LHCN-M2 (cell line): ENCODE data around the gene GADL1. TPM values are rescaled to one million over a fixed set of nuclear protein-coding genes. Genes with fewer than 3 reads are reported as not detected.

ENCODE experiments used
- DNase-seq: peaks from one replicate; pipeline ENCODE4 v3.0.0-alpha.2; 2012; ENCODE audit warnings: low read depth
- total RNA-seq: library from RNA; depleted of rRNA; stranded (reverse); fragments of >200 nt; gene quantifications from 2 replicates; pipeline ENCODE4 v1.2.3, GENCODE V29; 2014

Gene GADL1
- total RNA-seq, 1 experiment from 2014 or later, result 0.06 TPM

GRCh38 chr3:30878862-30879261, 15.6 kb downstream of the GADL1 start:
- no peak for DNase-seq

GRCh38 chr3:30875505-30875904, 19.0 kb downstream of the GADL1 start:
- no peak for DNase-seq

- DNase-seq, result no peak
Observed at GRCh38 chr3:30873671-30874070, 20.8 kb downstream of the GADL1 start.

GRCh38 chr3:30872879-30873278, 21.6 kb downstream of the GADL1 start:
- no peak for DNase-seq

- no peak for DNase-seq
Observed at GRCh38 chr3:30871720-30872119, 22.7 kb downstream of the GADL1 start.

GRCh38 chr3:30864836-30865235, 29.6 kb downstream of the GADL1 start:
- DNase-seq, result peak; percentile 14

GRCh38 chr3:30864132-30864531, 30.3 kb downstream of the GADL1 start:
- DNase-seq, result no peak

- no peak for DNase-seq
Observed at GRCh38 chr3:30862004-30862403, 32.5 kb downstream of the GADL1 start.

GRCh38 chr3:30858894-30859389, 35.5 kb downstream of the GADL1 start:
- DNase-seq, result no peak

- no peak for DNase-seq
Observed at GRCh38 chr3:30855400-30856292, 38.8 kb downstream of the GADL1 start.

GRCh38 chr3:30852833-30853232, 41.6 kb downstream of the GADL1 start:
- no peak for DNase-seq

- peak; percentile 90 for DNase-seq
Observed at GRCh38 chr3:30848087-30848779, 46.2 kb downstream of the GADL1 start.

GRCh38 chr3:30847592-30847991, 46.9 kb downstream of the GADL1 start:
- peak; percentile 32 for DNase-seq

- no peak for DNase-seq
Observed at GRCh38 chr3:30845606-30846005, 48.9 kb downstream of the GADL1 start.

GRCh38 chr3:30843877-30844276, 50.6 kb downstream of the GADL1 start:
- DNase-seq, result no peak

GRCh38 chr3:30836141-30836540, 58.3 kb downstream of the GADL1 start:
- no peak for DNase-seq

- DNase-seq, result peak; percentile 6
Observed at GRCh38 chr3:30835667-30836066, 58.8 kb downstream of the GADL1 start.

- DNase-seq, result no peak
Observed at GRCh38 chr3:30832961-30833575, 61.4 kb downstream of the GADL1 start.

- no peak for DNase-seq
Observed at GRCh38 chr3:30827080-30827479, 67.4 kb downstream of the GADL1 start.

- peak; percentile 56 for DNase-seq
Observed at GRCh38 chr3:30826531-30826942, 67.9 kb downstream of the GADL1 start.

- DNase-seq, result no peak
Observed at GRCh38 chr3:30819067-30819798, 75.2 kb downstream of the GADL1 start.
